GM18951 (cell line): Measurements from ENCODE around the gene KPNA3.

Experiments
- POLR2A ChIP-seq: IDR thresholded peaks from 4 replicates; pipeline ENCODE4 v1.6.1; 2011; ENCODE audit warnings: mild to moderate bottlenecking; ENCODE audit not compliant: insufficient read length, insufficient read depth; ENCODE audit errors: extremely low read depth
- in situ Hi-C: fragments of 300-500 bp; cut with MboI; formaldehyde crosslinking; loops from one replicate; pipeline ENCODE4 v1.12.0; 2022; ENCODE audit warnings: low sequenced_read_pairs, mixed read lengths, inconsistent platforms; ENCODE audit not compliant: unreplicated experiment

The KPNA3 gene, protein sequence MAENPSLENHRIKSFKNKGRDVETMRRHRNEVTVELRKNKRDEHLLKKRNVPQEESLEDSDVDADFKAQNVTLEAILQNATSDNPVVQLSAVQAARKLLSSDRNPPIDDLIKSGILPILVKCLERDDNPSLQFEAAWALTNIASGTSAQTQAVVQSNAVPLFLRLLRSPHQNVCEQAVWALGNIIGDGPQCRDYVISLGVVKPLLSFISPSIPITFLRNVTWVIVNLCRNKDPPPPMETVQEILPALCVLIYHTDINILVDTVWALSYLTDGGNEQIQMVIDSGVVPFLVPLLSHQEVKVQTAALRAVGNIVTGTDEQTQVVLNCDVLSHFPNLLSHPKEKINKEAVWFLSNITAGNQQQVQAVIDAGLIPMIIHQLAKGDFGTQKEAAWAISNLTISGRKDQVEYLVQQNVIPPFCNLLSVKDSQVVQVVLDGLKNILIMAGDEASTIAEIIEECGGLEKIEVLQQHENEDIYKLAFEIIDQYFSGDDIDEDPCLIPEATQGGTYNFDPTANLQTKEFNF

DNA sequence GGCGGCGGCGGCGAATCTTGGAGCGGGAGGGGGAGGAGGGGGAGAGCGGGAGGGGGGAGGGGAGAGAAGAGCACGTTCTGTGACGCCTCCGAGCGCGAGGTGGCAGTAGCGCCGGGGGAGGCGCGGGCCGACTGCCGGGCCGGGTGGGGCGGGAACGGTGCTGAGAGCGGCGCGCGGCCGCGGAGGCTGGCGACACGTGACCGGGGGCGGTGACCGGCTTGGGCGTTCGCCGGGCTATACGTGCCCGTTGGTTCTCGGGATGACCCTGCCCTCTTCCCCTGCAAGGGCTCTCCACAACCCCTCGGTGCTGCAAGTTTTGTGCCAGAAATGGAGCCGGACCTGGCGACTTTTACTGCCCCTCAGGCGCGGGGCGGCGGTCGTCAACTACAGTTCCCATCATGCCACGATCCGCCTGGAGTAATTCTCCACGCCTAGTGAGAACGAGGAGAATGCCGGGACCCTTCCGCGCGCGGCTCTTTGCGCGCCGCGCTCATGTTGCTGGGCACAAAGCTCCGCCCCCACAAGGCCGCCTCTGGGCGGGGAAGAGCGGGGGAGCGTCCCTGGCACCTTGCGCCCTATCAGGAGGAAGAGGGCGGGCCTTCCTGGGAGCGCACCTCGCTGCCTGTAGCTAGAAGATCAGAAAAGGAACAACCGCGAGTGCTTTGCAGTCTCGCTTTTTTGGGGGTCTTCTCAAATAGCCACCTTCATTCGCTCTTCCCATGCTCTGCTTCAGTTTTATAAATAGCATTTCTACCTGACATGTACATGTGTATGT lies at the start of gene KPNA3:
TSS of gene KPNA3 (minus strand) at position 133 of the 775 bp plus-strand sequence. CDS start 176 bp downstream, outside the sequence.
- in situ Hi-C loops, result no loop called here
- peak; percentile 69 for TF ChIP-seq POLR2A

DNA sequence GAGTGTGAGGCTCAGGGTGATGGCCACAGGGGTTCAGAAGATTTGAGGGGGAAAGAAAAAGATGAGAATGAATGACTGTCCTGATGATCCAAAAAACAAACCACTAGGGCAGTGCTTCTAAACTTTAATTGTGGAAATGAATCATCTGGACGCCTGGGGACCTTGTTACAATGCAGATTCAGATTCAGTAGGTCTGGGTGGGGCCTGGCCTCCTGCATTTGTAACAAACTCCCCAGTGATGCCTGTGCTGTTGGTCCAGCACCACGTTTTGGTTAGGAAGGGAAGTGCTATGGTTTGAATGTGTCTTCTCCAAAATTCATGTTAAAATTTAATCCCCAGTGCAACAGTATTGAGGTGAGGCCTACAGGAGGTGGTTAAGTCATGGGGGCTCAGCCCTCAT lies 49.5 kb upstream of the KPNA3 start:
- no peak for TF ChIP-seq POLR2A
- in situ Hi-C loops, result loop anchor here (10.0 kb wide), 2 partner anchors 157 to 187 kb away; no protein-coding TSS in a partner anchor

DNA sequence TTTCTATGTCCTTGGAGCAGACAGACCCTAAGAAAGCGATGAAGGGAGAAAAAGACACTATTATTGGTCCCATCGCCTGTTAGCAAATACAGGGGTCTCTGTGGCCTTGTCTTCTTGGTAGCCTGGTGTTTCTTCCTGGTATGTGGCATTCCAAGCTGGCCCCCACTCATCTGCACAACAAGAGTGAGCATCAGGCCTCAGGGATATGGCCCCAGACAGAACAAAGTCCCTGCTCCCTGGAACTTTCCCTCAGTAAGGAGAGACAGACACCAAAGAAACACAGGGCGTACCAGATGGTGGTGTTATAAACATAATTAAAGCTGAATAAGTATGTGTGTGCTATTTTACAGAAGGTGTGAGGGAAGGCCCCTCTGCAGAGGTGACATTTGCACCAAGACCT lies 48.2 kb upstream of the KPNA3 start:
- no peak for TF ChIP-seq POLR2A
- in situ Hi-C loops, result loop anchor here (10.0 kb wide), 2 partner anchors 156 to 186 kb away; no protein-coding TSS in a partner anchor

DNA sequence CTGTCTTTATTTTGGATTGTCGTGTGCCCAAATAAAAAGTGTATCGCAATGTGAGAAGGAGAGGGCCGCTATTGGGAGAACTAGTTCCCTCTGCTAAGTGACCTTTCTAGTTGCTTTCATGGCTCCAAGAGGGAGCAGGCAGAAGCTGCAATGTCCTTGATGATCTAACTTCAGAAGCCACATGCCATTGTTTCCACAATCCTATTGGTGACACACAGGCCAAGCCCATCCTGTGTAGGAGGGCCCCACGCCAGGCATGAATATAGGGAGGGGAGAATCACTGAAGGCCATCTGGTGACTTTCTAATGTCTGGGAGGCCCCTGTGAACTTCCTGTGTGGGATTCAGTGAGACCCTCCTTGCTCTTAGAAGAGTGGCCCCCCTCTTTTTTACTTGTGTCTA lies 47.8 kb upstream of the KPNA3 start:
- in situ Hi-C loops, result loop anchor here (10.0 kb wide), 2 partner anchors 155 to 185 kb away; no protein-coding TSS in a partner anchor
- no peak for TF ChIP-seq POLR2A

DNA sequence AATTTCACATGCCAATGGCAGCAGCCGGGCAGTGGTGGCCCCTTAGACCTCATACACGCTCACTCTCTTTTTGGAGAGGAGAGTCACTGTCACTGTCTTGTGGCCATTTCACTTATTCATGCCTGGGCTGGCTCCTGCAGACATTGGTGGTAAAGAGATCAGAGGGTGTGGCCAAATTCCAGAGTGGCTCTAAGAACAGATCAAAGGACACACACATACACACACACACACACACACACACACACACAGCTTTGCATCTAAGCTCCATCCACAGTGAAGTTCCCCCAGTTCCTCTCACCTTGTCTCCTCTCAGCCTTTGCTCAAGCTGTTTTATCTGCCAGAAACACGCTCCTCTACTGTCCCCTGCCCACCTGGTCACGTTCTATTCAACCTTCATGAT lies 46.5 kb upstream of the KPNA3 start:
- no peak for TF ChIP-seq POLR2A
- in situ Hi-C loops, result no loop called here

DNA sequence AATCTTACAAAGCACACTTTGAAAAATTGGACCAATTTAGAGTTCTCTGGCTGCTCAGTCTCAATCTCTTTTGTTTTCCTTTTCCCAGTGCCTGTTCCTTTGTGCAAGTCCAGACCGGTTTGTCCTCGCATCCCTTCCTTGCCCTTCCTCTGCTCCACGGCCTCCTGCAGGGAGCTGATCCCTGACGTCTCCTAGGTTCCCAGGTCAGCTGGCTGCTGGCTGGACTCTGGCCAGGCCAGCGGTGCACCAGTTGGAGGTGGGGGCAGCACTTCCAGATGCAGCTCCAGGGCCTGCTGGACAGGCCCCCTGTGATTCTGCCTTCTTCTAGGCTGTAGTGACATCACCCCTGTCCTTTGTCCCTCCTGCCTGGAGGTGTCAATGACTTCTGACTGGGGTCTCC lies 44.0 kb upstream of the KPNA3 start:
- no peak for TF ChIP-seq POLR2A
- in situ Hi-C loops, result no loop called here

DNA sequence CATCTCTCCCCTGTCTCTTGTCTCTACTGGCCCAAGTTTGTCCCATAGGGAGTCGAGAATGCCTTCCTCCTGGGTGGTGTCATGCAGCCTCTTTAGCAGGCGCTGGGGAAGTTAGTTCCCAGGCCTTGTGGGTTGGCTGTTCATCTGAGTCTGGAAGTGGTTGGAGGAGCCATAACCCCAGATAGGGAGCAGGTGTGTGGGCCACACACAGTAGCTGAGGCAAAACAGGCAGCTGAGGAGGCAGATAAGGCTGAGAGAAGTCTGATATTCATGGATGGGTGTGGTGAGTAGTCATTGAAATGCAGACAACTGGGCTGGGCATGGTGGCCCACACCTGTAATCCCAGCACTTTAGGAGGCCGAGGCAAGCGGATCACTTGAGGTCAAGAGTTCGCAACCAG lies 40.9 kb upstream of the KPNA3 start:
- in situ Hi-C loops, result no loop called here
- TF ChIP-seq POLR2A, result no peak

DNA sequence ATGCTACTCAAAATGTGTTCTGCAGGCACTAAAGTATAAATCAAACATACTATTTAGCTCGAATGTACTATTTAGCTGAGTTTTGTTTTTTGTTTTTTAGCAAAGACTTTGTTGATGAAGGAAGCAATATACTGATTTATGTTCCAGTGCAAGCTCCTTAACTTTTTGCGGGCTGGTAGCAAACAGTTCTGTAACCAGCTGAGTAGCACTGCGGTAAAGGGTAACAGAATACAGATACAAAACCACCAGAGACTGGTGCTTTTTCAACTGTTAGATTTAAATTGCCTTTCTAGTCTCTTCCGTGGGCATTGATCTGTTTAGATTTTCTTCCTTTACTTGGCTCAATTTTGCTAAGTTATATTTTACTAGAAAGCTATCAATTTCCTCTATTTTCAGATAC lies 39.0 kb upstream of the KPNA3 start:
- in situ Hi-C loops, result no loop called here
- TF ChIP-seq POLR2A, result no peak

DNA sequence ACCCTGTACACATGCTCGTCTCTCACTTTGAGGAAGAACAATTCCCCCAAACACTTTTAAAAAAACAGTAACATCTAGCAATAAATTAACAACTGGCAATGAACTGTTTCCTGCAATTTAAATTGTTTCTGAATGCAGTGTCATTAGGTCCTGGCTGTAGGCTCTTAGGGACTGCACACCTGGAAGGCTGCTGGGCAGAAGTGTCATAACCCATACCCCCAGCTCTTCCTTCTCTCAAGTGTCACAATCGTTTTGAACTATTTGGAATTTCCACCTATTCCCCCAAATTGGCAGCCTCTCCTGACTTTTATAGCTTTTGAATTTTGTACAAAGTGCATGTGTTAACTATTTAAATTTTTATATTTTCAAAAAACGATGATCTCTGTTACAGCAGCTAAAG lies 38.2 kb upstream of the KPNA3 start:
- in situ Hi-C loops, result no loop called here
- no peak for TF ChIP-seq POLR2A

DNA sequence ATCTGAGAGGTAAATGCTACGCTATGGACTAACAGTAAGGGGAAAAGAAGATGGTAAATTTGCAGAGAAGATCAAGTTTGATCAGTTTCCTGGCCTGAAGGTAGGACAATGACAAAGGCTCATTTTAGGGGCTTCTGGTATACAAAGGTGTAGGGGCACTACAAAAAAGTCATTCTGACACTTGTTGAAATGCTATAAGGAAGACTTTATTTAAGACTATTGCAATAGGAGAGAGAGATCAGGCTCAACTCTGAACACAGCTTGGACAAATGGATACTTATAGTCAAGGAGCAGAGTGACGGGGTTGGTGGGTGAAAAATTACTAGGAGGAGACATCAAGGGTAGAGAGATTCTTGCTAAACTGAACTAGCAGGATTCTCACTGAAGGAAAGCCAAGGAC lies 37.2 kb upstream of the KPNA3 start:
- TF ChIP-seq POLR2A, result no peak
- in situ Hi-C loops, result no loop called here

DNA sequence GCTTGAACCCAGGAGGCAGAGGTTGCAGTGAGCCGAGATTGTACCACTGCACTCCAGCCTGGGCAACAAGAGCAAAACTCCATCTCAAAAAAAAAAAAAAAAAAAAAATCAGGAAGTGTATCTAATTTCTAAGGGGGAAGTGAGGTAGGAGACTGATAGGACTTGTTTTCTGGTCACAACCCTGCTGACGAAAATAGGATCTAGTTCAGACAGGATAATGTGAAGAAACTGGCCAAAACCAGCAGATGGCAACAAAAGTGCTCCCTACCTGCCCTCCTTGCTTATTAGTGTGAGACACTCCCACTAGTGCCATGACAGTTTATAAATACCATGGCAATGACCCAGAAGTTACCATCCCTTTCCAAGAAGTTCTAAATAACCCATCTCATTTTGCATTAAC lies 36.0 kb upstream of the KPNA3 start:
- TF ChIP-seq POLR2A, result no peak
- in situ Hi-C loops, result no loop called here

DNA sequence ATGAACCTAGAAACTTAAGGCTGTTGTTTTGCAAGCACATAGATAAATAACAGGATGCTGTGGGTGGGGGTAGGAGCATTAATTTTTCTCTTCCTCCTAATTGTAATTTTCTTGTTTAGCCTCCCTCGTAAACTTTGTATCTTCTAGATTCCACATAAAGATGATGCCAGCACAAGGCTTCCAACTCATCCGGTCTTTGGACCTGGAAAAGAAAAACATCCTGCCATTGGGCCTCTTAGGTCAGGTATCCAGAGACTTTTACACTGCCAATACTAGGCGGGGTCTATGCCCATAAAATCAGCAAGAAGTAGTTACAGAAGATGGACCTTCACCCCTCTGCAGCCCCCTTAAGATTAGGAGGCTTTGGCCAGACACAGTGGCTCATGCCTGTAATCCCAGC lies 35.4 kb upstream of the KPNA3 start:
- in situ Hi-C loops, result no loop called here
- TF ChIP-seq POLR2A, result no peak

DNA sequence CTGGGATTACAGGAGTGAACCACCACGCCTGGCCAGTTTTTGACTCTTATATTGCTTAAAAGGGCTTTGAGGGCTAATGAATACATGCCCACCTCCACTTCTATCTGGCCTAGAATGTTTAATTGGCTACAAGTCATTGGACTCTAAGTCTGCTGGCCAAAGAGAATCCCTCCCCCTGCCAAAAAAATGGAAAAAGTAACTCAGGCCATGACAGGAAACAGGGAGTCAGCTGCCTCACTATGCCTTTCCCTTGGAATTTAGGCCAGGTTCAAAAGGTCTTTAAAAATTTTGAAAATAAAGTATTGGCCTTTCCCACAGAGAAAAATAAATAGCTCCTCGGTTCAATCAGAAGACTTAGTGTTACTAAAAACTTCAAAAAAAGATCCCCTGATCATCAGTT lies 34.9 kb upstream of the KPNA3 start:
- in situ Hi-C loops, result no loop called here
- TF ChIP-seq POLR2A, result no peak
